Activated CD4-positive, alpha-beta T cell treated with anti-CD3 and anti-CD28 coated beads, Interleukin-2, amount 10 ng/mL, durations not matched to agents 24 days and 14 days (primary cell): ENCODE results near the gene NHEJ1. TPM values are rescaled to one million over a fixed set of nuclear protein-coding genes. Genes with fewer than 3 reads are reported as not detected.

ENCODE experiments used
- DNase-seq: peaks from one replicate; pipeline ENCODE4 v3.0.0; 2022
- H3K27ac Mint-ChIP-seq: one replicate; pipeline ENCODE4 v1.8.0; 2022; ENCODE audit warnings: mild to moderate bottlenecking, mixed read lengths
- H3K27me3 Mint-ChIP-seq: one replicate; pipeline ENCODE4 v1.8.0; 2022; ENCODE audit warnings: mixed read lengths
- H3K36me3 Mint-ChIP-seq: one replicate; pipeline ENCODE4 v1.8.0; 2022; ENCODE audit warnings: low read depth, mild to moderate bottlenecking, mixed read lengths
- H3K4me1 Mint-ChIP-seq: one replicate; pipeline ENCODE4 v1.8.0; 2021; ENCODE audit warnings: mixed read lengths
- H3K4me3 Mint-ChIP-seq: one replicate; pipeline ENCODE4 v1.8.0; 2022; ENCODE audit warnings: mild to moderate bottlenecking, moderate library complexity, mixed read lengths
- H3K9me3 Mint-ChIP-seq: one replicate; pipeline ENCODE4 v1.8.0; 2021; ENCODE audit warnings: mixed read lengths
- intact Hi-C: fragments of 100-400 bp; cut with micrococcal nuclease; formaldehyde crosslinking; loops from one replicate; pipeline ENCODE4 v1.15.1; 2023
- total RNA-seq: library from RNA; stranded (reverse); gene quantifications from 2 replicates; pipeline ENCODE4 v1.2.3, GENCODE V29; 2022

NHEJ1 gene
- total RNA-seq, 1 donor from 2014 or later, result 22.8 TPM

DNA sequence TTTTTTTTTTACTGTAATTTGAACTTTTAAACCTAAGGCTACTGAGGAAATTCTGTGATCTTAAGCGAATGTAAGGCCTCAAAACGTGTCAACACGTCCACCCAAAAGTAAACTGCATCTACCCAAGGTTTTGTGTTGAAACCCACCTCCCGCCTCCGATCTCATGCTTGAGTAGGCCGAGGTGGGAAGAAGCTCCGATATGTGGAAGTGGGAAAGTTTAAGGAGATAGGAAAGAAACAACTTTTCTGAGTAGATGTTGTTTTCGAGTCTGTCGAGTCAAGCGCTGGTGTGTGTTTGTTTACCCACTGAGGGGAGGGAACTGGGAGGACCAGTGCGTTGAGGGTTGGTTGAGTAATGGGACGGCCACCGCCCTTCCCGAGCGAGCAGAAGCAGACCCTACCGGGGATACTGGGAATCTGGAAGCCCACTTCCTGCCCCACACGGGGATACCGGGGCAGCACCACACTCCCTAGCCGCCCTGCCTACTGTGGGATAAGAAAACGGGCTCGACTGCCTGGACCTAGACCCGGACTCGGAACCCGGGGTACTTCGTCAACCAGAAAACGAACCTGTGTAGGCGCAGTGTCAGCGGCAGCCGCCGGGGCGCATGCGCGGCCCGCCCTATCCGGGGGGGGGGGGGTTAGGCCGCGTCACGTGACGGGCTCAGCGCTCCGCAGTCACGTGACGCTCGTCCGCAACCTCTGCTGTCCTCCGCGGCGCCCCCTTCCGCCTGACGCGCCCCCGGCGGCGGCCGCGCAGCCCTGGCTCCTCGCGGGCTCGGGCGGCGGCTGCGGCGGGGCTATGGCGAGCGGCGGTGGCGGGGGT is 17.1 kb upstream of the NHEJ1 start, which contains the start of gene RETREG2:
RETREG2 (plus strand) TSS at position 724 of the 825 bp plus-strand sequence; CDS start at position 802, 78 bp downstream.
- no peaks in the 10 kb centered on the region for H3K9me3 Mint-ChIP-seq
- peak; percentile 93 for DNase-seq

DNA sequence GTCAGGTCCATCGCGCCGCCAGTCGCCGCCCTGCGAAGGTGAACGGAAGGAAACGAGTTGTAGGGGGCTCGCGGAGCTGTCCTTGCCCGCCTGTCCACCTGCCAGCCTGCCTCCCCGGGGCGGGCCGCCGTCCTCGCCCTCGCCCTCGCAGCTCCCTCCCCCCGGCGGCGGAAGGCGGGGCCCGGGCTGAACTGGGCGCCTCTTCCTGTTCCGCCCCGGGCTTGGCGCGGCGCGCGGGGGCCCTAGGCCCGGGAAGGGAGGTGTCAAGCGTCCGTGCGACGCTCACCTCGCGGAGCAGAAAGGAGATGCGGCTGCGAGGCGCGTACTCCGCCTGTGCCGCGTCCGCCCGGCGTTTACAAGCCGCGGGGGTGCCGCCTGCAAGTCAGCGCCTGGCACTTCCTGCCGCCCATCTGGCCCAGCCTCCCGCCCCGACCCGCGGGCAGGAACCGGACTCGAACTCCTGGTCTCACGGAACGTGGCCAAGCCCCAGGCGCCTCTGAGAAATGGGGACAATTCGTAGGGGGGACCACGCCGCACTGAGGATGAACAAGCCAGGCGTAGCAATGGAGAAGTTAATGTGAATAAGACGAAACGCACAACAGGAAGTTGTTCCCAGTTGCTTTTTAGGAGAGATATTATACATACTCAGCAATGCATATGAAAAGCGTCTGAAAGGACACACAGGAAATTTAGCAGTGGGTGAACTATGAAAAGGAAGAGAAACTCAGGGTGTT is 16.4 kb upstream of the NHEJ1 start, which contains the start of gene CNPPD1:
CNPPD1 (minus strand) TSS at position 108 of the 734 bp plus-strand sequence; CDS start at position 11, 97 bp downstream.
- Mint-ChIP-seq H3K36me3 (peaks cover 56% of the 10 kb centered on the region), H3K4me3 (peak within 1 kb of the TSS; percentile 94), H3K4me1 (peaks cover 60% of the 10 kb centered on the region), H3K27ac (peak within 1 kb of the TSS; percentile 99), H3K9me3 (no peaks in the 10 kb centered on the region), H3K27me3 (no peaks in the 10 kb centered on the region)
- peak; percentile 97 for DNase-seq
- intact Hi-C loops, result loop anchor here (1.0 to 5.0 kb wide), 11 partner anchors 17 to 960 kb away; partner anchors contain the start of genes ANKZF1, ARPC2, ATG9A and CNOT9

More for the DNA sequence above, 17.1 kb upstream of the NHEJ1 start, which contains the start of gene RETREG2:
- Mint-ChIP-seq H3K4me3 (peak within 1 kb of the TSS; percentile 94), H3K27me3 (no peaks in the 10 kb centered on the region), H3K36me3 (peaks cover 50% of the 10 kb centered on the region), H3K4me1 (peaks cover 62% of the 10 kb centered on the region), H3K27ac (peak within 1 kb of the TSS; percentile 99)
- intact Hi-C loops, result loop anchor here (1.0 to 5.0 kb wide), 13 partner anchors 17 to 960 kb away; partner anchors contain the start of genes ANKZF1, ARPC2, ATG9A and CHPF

DNA sequence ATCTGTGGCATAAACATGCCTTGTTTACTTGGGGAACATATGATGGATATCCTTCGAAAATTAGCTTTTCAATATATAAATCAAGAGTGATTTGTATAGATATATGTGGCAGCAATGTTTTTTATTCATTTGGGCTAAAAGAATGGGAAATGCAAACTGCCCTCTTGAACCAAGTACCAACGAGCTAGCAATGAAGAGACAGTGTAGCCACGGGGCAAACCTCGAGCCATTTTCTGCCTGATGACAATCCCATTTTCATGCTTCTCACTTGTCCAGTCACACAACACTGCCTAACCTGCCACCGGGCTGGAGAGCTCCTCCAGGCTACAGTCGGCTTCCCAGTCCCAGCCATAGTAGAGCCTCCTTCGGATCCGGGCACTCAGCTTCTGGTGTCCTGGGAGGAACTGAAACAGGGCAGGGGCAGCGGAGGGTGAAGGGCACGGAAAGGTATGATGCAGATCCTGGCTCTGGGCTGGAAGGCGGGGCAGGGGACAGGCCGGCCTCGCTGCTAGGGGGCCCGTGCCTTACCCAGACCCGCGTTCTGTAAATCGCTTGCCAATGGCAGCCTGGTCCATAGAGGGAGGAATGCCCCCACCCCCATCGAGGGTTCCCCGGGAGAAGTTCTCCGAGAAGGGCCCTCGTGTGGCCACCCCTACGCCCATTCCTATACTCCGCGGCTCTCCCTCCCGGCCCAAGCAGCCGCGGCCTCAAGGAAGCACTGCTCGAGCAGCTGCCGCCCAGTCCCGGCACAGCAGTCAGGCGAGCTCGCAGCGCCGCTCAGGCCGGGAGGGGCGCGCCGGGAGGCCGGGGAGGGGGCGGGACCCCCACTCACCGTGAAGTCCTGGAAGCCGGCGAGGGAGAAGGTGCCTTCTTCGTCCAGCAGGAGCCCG is 15.6 kb upstream of the NHEJ1 start:
- peak overlapping the region; percentile 84 for H3K27ac Mint-ChIP-seq
- H3K9me3 Mint-ChIP-seq, result no peaks in the 10 kb centered on the region
- H3K27me3 Mint-ChIP-seq, result no peaks in the 10 kb centered on the region

DNA sequence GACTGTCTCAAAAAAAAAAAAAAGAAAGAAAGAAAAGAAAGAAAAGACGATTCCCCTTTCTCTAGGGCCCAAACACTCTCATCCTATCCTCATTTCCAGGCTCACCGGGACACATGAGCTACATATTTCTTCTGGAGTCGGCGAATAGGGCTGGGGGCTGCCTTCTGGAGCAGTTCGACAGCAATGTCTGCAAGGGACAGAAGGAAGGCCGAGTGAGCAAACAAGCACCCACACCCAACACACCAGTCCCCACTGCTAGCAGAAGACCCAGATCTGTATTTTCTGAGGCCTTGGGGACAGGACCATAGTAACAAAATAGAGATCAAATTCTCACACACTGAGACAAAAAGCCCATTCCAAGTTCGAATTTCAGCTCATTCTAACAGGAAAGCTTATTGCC is 14.9 kb upstream of the NHEJ1 start:
- intact Hi-C loops, result loop anchor here (5.0 kb wide), 1 partner anchor 958 kb away; the partner anchor contains the start of gene ARPC2
- DNase-seq, result peak; percentile 56
- Mint-ChIP-seq H3K4me3 (peak overlapping the region; percentile 94), H3K27me3 (no peaks in the 10 kb centered on the region), H3K36me3 (peaks cover 48% of the 10 kb centered on the region), H3K27ac (peak overlapping the region; percentile 84), H3K9me3 (no peaks in the 10 kb centered on the region), H3K4me1 (peaks cover 45% of the 10 kb centered on the region)

More for the DNA sequence above, 15.6 kb upstream of the NHEJ1 start:
- DNase-seq, result peak; percentile 78
- Mint-ChIP-seq H3K4me3 (peak overlapping the region; percentile 94), H3K4me1 (peaks cover 52% of the 10 kb centered on the region), H3K36me3 (peaks cover 53% of the 10 kb centered on the region)
- intact Hi-C loops, result loop anchor here (2.0 to 5.0 kb wide), 4 partner anchors 119 to 959 kb away; partner anchors contain the start of genes ARPC2, CNOT9, CTDSP1 and USP37

DNA sequence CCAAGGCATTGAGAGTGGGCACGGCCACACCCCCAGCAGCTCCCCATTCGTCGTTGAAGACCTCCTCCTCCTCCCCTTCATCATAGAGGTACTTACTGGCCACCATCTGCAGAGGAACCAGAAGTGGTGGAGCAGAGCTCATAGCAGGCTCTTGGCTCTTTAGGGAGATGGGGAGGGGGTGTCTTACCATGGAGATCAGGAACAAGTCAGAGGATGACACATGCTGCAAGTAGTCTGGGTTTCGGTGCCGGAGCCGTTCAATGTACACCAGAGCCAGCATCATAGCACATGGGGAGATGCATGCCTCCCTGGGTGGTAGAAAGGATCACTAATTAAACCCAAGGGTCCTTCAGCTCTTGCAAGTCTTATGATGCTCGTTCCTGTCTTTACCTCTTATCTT is 14.2 kb upstream of the NHEJ1 start:
- Mint-ChIP-seq H3K4me3 (peak overlapping the region; percentile 94), H3K27me3 (no peaks in the 10 kb centered on the region), H3K27ac (peak overlapping the region; percentile 67), H3K4me1 (peaks cover 41% of the 10 kb centered on the region), H3K36me3 (peaks cover 43% of the 10 kb centered on the region), H3K9me3 (no peaks in the 10 kb centered on the region)
- DNase-seq, result peak; percentile 55
- intact Hi-C loops, result loop anchor here (5.0 kb wide), 1 partner anchor 958 kb away; the partner anchor contains the start of gene ARPC2

DNA sequence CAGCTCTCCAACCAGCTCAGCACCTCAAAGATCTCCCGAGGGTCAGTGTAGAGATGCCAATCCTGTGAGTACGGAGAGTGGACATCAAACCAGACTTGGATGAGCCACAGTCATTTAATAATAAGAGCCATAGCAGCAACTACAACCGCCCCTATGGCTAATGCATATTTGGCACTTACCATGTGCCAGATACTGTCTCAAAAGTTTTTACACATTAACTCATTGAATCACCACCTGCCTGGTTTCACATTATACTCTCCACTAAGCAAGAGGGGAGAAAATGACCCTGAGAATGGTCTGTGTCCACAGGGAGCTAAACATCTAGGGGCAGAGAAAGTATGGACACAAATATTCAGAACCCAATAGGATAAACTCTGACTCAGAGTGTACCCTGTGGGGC is 13.5 kb upstream of the NHEJ1 start:
- Mint-ChIP-seq H3K4me3 (peak overlapping the region; percentile 94), H3K27me3 (no peaks in the 10 kb centered on the region), H3K36me3 (peaks cover 40% of the 10 kb centered on the region), H3K4me1 (peaks cover 34% of the 10 kb centered on the region), H3K9me3 (no peaks in the 10 kb centered on the region), H3K27ac (peak overlapping the region; percentile 67)
- DNase-seq, result peak; percentile 49
- intact Hi-C loops, result no loop called here

DNA sequence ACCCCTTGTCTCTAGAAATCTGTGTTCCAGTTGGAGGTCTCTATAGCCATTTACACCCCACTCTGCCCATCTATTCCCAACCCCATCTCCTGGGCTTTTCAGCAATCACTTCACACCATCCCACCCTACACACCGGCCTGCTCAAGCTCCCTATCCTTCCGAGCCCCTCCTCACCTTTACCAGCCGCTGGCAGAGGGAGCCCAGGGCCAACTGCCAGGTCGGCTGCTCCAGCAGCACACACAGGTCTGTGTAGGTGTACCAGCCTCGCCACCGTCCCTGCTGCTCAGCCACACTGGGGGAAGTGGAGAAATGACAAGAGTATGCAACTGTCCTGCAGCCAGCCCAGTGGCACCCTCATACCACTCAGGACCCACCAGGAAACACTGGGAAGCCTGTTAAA is 12.6 kb upstream of the NHEJ1 start:
- H3K27me3 Mint-ChIP-seq, result no peaks in the 10 kb centered on the region
- no peak overlapping the region for H3K4me3 Mint-ChIP-seq
- H3K4me1 Mint-ChIP-seq, result peaks cover 28% of the 10 kb centered on the region
- intact Hi-C loops, result no loop called here
- no peaks in the 10 kb centered on the region for H3K9me3 Mint-ChIP-seq
- peaks cover 39% of the 10 kb centered on the region for H3K36me3 Mint-ChIP-seq
- peak; percentile 56 for DNase-seq
- H3K27ac Mint-ChIP-seq, result no peak overlapping the region

DNA sequence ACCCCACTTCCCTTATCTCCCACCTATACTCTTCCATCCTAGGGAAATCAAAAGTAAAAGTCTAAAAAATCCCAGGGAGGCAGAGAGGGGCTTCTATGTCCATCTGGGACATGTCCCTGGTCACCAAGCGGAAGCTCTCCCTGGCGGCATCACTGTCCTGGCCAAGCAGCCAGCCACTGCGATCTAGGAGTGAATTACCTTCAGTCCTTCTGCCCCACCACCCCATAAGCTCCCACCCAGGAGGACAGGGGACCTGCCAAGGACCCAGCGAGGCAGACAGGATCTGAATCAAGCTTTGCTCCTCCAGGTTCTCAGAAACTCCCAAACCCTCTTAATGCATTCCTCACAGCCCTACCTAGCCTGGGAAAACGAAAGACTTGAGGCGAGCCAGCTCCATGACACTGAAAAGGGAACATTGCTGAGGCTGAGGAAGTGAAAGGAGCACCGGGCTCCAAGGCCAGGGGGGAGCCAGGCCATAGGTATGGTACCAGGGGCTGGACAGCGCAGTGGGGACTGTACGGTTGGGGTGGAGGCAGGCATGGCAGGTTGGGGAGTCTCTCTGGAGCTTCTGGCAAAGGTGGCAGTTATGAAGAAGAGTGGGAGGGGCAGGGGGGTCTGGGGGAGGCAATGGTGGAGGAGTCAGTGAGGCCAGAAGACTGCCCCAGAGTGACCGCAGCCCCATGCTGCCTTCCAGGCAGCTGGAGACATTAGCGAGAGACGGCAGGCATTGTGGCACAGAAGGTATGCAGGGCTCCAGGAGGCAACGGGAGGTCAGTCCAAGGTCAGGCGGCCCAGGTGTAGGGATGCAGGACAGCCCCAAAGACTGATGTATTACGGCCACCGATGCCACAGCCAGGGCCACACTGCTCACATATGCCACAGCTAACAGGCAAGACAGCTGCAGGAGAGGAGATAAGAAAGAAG is 11.9 kb upstream of the NHEJ1 start:
- Mint-ChIP-seq H3K9me3 (no peaks in the 10 kb centered on the region), H3K27me3 (no peaks in the 10 kb centered on the region), H3K36me3 (peaks cover 38% of the 10 kb centered on the region), H3K27ac (no peak overlapping the region), H3K4me3 (no peak overlapping the region), H3K4me1 (peaks cover 26% of the 10 kb centered on the region)
- peak; percentile 53 for DNase-seq
- intact Hi-C loops, result no loop called here

DNA sequence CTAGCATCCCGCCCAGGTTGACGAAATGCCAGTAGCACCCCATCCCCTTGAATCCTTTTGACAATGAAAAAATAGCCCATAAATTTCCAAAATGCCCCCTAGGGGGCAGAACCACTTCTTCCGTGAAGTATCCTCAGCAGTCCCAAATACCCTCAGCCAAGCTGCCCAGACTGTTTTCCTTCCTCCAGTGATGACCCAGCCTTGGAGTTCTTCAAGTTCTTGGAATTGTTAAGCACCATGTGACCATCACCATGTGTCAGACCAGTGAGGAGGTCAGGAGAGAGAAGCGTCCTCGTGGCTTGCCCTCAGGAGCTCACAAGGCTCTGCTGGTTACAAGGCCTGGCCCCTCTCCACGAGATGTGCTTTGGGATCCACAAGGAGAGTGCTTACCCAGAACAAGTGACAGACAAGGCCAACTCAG is 10.6 kb upstream of the NHEJ1 start:
- intact Hi-C loops, result no loop called here
- Mint-ChIP-seq H3K36me3 (peaks cover 37% of the 10 kb centered on the region), H3K4me1 (peaks cover 21% of the 10 kb centered on the region), H3K9me3 (no peaks in the 10 kb centered on the region), H3K4me3 (no peak overlapping the region), H3K27ac (no peak overlapping the region), H3K27me3 (no peaks in the 10 kb centered on the region)
- peak; percentile 83 for DNase-seq

DNA sequence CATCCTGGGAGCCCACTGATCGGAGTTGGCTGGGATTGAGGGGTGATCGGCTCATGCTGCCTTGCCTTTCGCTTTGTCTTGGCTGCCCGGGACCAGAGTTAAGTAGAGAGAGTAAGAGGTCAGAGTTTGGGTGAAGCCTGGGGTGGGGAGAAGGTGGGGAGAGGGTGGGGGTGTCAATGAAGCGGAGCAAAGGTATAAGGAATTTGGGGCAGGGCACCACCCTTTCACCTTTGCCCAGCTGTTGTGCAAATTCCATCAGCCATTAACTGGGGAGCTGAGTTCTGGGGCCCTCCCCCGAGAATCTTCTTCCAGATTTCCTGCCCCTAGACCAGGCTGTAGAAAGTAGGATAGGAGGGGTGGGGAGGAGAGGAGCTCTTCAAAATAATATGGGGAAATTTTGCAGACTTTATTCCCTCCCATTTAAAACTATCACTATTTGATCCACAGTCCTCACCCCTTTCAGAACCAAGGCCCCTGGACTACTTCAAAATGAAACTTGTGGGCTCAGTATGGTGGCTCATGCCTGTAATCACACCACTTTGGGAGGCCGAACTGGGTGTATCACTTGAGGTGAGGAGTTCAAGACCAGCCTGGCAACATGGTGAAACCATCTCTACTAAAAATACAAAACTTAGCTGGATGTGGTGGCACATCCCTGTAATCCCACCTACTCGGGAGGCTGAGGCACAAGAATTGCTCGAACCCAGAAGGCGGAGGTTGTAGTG is 9.5 kb upstream of the NHEJ1 start, which contains the start of gene SLC23A3:
SLC23A3 (minus strand) TSS at position 100 of the 725 bp plus-strand sequence; CDS start at position 55, 45 bp downstream.
- no peak within 1 kb of the TSS for H3K4me3 Mint-ChIP-seq
- DNase-seq, result peak; percentile 52
- peaks cover 13% of the 10 kb centered on the region for H3K4me1 Mint-ChIP-seq
- H3K27me3 Mint-ChIP-seq, result no peaks in the 10 kb centered on the region
- H3K27ac Mint-ChIP-seq, result no peak within 1 kb of the TSS
- peaks cover 34% of the 10 kb centered on the region for H3K36me3 Mint-ChIP-seq
- intact Hi-C loops, result no loop called here
- no peaks in the 10 kb centered on the region for H3K9me3 Mint-ChIP-seq

DNA sequence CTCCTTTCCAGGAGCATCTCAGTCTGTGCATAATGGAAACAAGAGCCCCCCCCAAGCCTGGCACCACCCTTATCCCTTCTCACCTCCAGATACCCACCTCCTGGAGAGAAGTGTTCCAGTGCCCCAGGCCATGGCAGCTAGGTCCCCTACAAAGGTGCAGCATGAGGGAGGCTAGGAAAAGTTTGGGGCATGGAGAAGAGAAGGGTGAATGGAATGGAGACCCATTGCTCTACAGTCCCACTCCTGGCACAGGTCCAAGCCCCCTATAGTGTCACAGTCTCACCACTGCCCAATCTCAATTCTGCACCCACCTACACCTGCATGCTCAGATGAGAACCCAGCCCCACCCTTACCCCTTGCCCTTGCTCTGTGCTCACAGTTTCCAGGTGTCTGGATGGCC is 8.3 kb upstream of the NHEJ1 start:
- DNase-seq, result peak; percentile 54
- no peak overlapping the region for H3K4me3 Mint-ChIP-seq

More for the DNA sequence above, 8.3 kb upstream of the NHEJ1 start:
- no peaks in the 10 kb centered on the region for H3K9me3 Mint-ChIP-seq
- peaks cover 25% of the 10 kb centered on the region for H3K36me3 Mint-ChIP-seq
- no peak overlapping the region for H3K27ac Mint-ChIP-seq
- no peaks in the 10 kb centered on the region for H3K27me3 Mint-ChIP-seq
- intact Hi-C loops, result no loop called here
- H3K4me1 Mint-ChIP-seq, result peaks cover 3% of the 10 kb centered on the region
